RWPE2 (cell line): ENCODE data around the gene IL18BP.

Source experiments
- ATAC-seq: fragments of 200-7000 bp; cut with Tn5 transposase; 3 replicates; pipeline ENCODE4 v1.9.1; 2021; ENCODE audit warnings: low read depth
- DNase-seq: peaks from one replicate; pipeline ENCODE4 v3.0.0-alpha.2; 2020; ENCODE audit warnings: low spot score
- H3K27ac ChIP-seq: fragments of 450-650 bp; 2 replicates; pipeline ENCODE4 v1.5.1; 2017; ENCODE audit warnings: mild to moderate bottlenecking; ENCODE audit not compliant: poor library complexity, severe bottlenecking
- H3K27me3 ChIP-seq: fragments of 250-450 bp; sonication (Bioruptor Pico); 2 replicates; pipeline ENCODE4 v1.5.1; 2021; ENCODE audit warnings: mild to moderate bottlenecking, moderate library complexity; ENCODE audit not compliant: insufficient read depth, poor library complexity, severe bottlenecking
- H3K36me3 ChIP-seq: fragments of 250-450 bp; sonication (Bioruptor Pico); 2 replicates; pipeline ENCODE4 v1.5.1; 2020; ENCODE audit warnings: low read depth, mild to moderate bottlenecking, moderate library complexity
- H3K4me1 ChIP-seq: fragments of 250-450 bp; sonication (Bioruptor Pico); 2 replicates; pipeline ENCODE4 v1.5.1; 2021; ENCODE audit warnings: mild to moderate bottlenecking, moderate library complexity; ENCODE audit not compliant: insufficient read depth, poor library complexity, severe bottlenecking
- H3K4me3 ChIP-seq: fragments of 250-450 bp; sonication (Bioruptor Pico); 2 replicates; pipeline ENCODE4 v1.5.1; 2021; ENCODE audit warnings: mild to moderate bottlenecking, moderate library complexity; ENCODE audit not compliant: severe bottlenecking
- H3K9me3 ChIP-seq: fragments of 250-450 bp; sonication (Bioruptor Pico); 2 replicates; pipeline ENCODE4 v1.5.1; 2021; ENCODE audit warnings: mild to moderate bottlenecking, moderate library complexity; ENCODE audit not compliant: severe bottlenecking
- TF ChIP-seq, protein P1 (sequence below): fragments of 450-650 bp; IDR thresholded peaks from one replicate; pipeline ENCODE4 v1.5.1; 2017; ENCODE audit warnings: mild to moderate bottlenecking, moderate library complexity; ENCODE audit not compliant: poor library complexity, severe bottlenecking

The IL18BP gene

GRCh38 chr11:72036687-72037086, 38.0 kb downstream of the IL18BP start:
- Histone ChIP-seq H3K4me3 (no peak overlapping the region), H3K9me3 (no peaks in the 10 kb centered on the region), H3K27me3 (no peaks in the 10 kb centered on the region), H3K4me1 (peaks cover 27% of the 10 kb centered on the region), H3K36me3 (peaks cover 31% of the 10 kb centered on the region), H3K27ac (no peak overlapping the region)
- TF ChIP-seq, protein P1, sequence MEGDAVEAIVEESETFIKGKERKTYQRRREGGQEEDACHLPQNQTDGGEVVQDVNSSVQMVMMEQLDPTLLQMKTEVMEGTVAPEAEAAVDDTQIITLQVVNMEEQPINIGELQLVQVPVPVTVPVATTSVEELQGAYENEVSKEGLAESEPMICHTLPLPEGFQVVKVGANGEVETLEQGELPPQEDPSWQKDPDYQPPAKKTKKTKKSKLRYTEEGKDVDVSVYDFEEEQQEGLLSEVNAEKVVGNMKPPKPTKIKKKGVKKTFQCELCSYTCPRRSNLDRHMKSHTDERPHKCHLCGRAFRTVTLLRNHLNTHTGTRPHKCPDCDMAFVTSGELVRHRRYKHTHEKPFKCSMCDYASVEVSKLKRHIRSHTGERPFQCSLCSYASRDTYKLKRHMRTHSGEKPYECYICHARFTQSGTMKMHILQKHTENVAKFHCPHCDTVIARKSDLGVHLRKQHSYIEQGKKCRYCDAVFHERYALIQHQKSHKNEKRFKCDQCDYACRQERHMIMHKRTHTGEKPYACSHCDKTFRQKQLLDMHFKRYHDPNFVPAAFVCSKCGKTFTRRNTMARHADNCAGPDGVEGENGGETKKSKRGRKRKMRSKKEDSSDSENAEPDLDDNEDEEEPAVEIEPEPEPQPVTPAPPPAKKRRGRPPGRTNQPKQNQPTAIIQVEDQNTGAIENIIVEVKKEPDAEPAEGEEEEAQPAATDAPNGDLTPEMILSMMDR: no peak
- DNase-seq (no peak), ATAC-seq (no peak)

GRCh38 chr11:72037554-72038311, 39.0 kb downstream of the IL18BP start:
- no peak overlapping the region for H3K4me3 ChIP-seq
- H3K27ac ChIP-seq: peak overlapping the region; percentile 84
- H3K9me3 ChIP-seq: no peaks in the 10 kb centered on the region
- ATAC-seq: no peak
- DNase-seq: no peak
- H3K27me3 ChIP-seq: no peaks in the 10 kb centered on the region
- H3K36me3 ChIP-seq: peaks cover 31% of the 10 kb centered on the region
- peaks cover 37% of the 10 kb centered on the region for H3K4me1 ChIP-seq
- TF ChIP-seq, protein P1: no peak

GRCh38 chr11:72038491-72038890, 39.8 kb downstream of the IL18BP start:
- Histone ChIP-seq H3K36me3 (peaks cover 30% of the 10 kb centered on the region), H3K4me3 (no peak overlapping the region), H3K4me1 (peaks cover 38% of the 10 kb centered on the region), H3K27ac (peak overlapping the region; percentile 84), H3K27me3 (no peaks in the 10 kb centered on the region), H3K9me3 (no peaks in the 10 kb centered on the region)
- ATAC-seq (peak; percentile 36), DNase-seq (no peak)
- TF ChIP-seq, protein P1: no peak

GRCh38 chr11:72039031-72039855, 40.5 kb downstream of the IL18BP start:
- no peak for DNase-seq
- peaks cover 38% of the 10 kb centered on the region for H3K4me1 ChIP-seq
- peak overlapping the region; percentile 84 for H3K27ac ChIP-seq
- TF ChIP-seq, protein P1: no peak
- H3K9me3 ChIP-seq: no peaks in the 10 kb centered on the region
- no peak overlapping the region for H3K4me3 ChIP-seq
- ATAC-seq: no peak
- peaks cover 22% of the 10 kb centered on the region for H3K36me3 ChIP-seq
- no peaks in the 10 kb centered on the region for H3K27me3 ChIP-seq
